ENCODE measurements around the gene OR2K2. TPM values are rescaled to one million over a fixed set of nuclear protein-coding genes. Genes with fewer than 3 reads are reported as not detected.

The OR2K2 gene
- total RNA-seq (2021; ENCODE audit: unreplicated experiment), result not detected
- polyA plus RNA-seq (2012; ENCODE audit: insufficient read length), result not detected
- Bru-seq, nascent RNA, result percentile 16 among the genes with signal in this experiment
- percentile 16 among the genes with signal in this experiment for BruChase-seq, experiment 1, labeled RNA remaining after a 2-hour chase
- percentile 25 among the genes with signal in this experiment for BruChase-seq, experiment 2, labeled RNA remaining after a 6-hour chase
- long read RNA-seq, result 0 reads

- TF ChIP-seq CTCF (IDR thresholded peaks at IDR 0.05), result no peak
- no peak for TF ChIP-seq POLR2AphosphoS5 (IDR thresholded peaks at IDR 0.05; ENCODE audit: low read depth, low read length)
- TF ChIP-seq TCF7L2 (IDR thresholded peaks at IDR 0.05; ENCODE audit: low read depth, low read length), result no peak
- no peak for TF ChIP-seq SIN3A (IDR thresholded peaks at IDR 0.05; ENCODE audit: borderline replicate concordance, insufficient read depth, low read depth, low read length)
- TF ChIP-seq REST (IDR thresholded peaks at IDR 0.05; ENCODE audit: insufficient read depth in 1 of 2, low read depth in 2 of 2, low read length in 1 of 2), result no peak
These were observed at the start of gene OR2K2 for GRCh38 chr9:111330124-111330523. Gene OR2K2, minus strand, starts transcription at chr9:111330224. Its CDS starts 1,791 bp downstream, at chr9:111328433.

GRCh38 chr9:111375817-111376564 is 46.0 kb upstream of the OR2K2 start:
- DNase-seq (ENCODE audit: low read depth, low spot score), result no peak
- Histone ChIP-seq H3K4me3 (ENCODE audit: low read depth in 2 of 2, low read length in 2 of 2) (no peak overlapping the region), H3K36me3 (ENCODE audit: control insufficient read depth, insufficient read depth, low read length) (peaks cover 7% of the 10 kb centered on the region; the same call in 1 of the 2 replicates), H3K9me3 (ENCODE audit: control insufficient read depth, insufficient read depth, low read depth, low read length) (no peaks in the 10 kb centered on the region), H3K27ac (ENCODE audit: low read length) (no peak overlapping the region), H3K4me1 (ENCODE audit: control insufficient read depth, insufficient read depth, low read length) (no peaks in the 10 kb centered on the region), H3K27me3 (ENCODE audit: control insufficient read depth, insufficient read depth, low read length) (no peaks in the 10 kb centered on the region)
- POLR2A ChIA-PET, result no interaction called here
- ATAC-seq, result no peak
- CTCF ChIA-PET, result interaction anchor here (0.6 kb wide), 1 partner anchor 53 kb away, joined by 3 read pairs; no protein-coding TSS in a partner anchor
- in situ Hi-C loops (cut with HindIII; ENCODE audit: low pct_unique_long_range_greater_than_20kb, low sequenced_read_pairs), result no loop called here
- no TSS peak for BruUV-seq (replicated peaks)
- intact Hi-C loops (cut with micrococcal nuclease; ENCODE audit: unreplicated experiment), result no loop called here
- TF ChIP-seq TCF7L2 (IDR thresholded peaks at IDR 0.05; ENCODE audit: low read depth, low read length) (no peak), POLR2AphosphoS5 (IDR thresholded peaks at IDR 0.05; ENCODE audit: low read depth, low read length) (no peak), SIN3A (IDR thresholded peaks at IDR 0.05; ENCODE audit: borderline replicate concordance, insufficient read depth, low read depth, low read length) (no peak), CTCF (IDR thresholded peaks at IDR 0.05) (no peak), REST (IDR thresholded peaks at IDR 0.05; ENCODE audit: insufficient read depth in 1 of 2, low read depth in 2 of 2, low read length in 1 of 2) (no peak)

More at GRCh38 chr9:111330124-111330523, at the start of gene OR2K2:
- no peaks in the 10 kb centered on the region for H3K36me3 ChIP-seq (ENCODE audit: control insufficient read depth, insufficient read depth, low read length)
- no TSS peak for BruUV-seq (replicated peaks)
- H3K4me1 ChIP-seq (ENCODE audit: control insufficient read depth, insufficient read depth, low read length), result no peaks in the 10 kb centered on the region
- no peak within 1 kb of the TSS for H3K27ac ChIP-seq (ENCODE audit: low read length)
- in situ Hi-C loops (cut with HindIII; ENCODE audit: low pct_unique_long_range_greater_than_20kb, low sequenced_read_pairs), result no loop called here
- intact Hi-C loops (cut with micrococcal nuclease; ENCODE audit: unreplicated experiment), result no loop called here
- ATAC-seq (no peak), DNase-seq (ENCODE audit: low read depth, low spot score) (no peak)
- H3K4me3 ChIP-seq (ENCODE audit: low read depth in 2 of 2, low read length in 2 of 2), result no peak within 1 kb of the TSS
- ChIA-PET CTCF (no interaction called here), POLR2A (no interaction called here)
- H3K27me3 ChIP-seq (ENCODE audit: control insufficient read depth, insufficient read depth, low read length), result peaks cover 2% of the 10 kb centered on the region; the same call in 1 of the 2 replicates
- H3K9me3 ChIP-seq (ENCODE audit: control insufficient read depth, insufficient read depth, low read depth, low read length), result no peaks in the 10 kb centered on the region

Measured in Panc1 (cell line).